GM12864 (cell line): ENCODE data around the gene CAAP1.

Source experiments
- DNase-seq: peaks from one replicate; pipeline ENCODE4 v3.0.0-alpha.2; 2011; ENCODE audit warnings: low read depth
- H3K4me3 ChIP-seq: 2 replicates; pipeline ENCODE4 v1.5.1; 2011; ENCODE audit warnings: mild to moderate bottlenecking, low read depth, low read length, control low read depth
- CTCF ChIP-seq: IDR thresholded peaks from 2 replicates; pipeline ENCODE4 v1.5.1; 2011; ENCODE audit warnings: low read depth, mild to moderate bottlenecking, moderate library complexity, low read length, control low read depth, inconsistent platforms; ENCODE audit errors: missing control alignments

The CAAP1 gene, protein sequence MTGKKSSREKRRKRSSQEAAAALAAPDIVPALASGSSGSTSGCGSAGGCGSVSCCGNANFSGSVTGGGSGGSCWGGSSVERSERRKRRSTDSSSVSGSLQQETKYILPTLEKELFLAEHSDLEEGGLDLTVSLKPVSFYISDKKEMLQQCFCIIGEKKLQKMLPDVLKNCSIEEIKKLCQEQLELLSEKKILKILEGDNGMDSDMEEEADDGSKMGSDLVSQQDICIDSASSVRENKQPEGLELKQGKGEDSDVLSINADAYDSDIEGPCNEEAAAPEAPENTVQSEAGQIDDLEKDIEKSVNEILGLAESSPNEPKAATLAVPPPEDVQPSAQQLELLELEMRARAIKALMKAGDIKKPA

DNA sequence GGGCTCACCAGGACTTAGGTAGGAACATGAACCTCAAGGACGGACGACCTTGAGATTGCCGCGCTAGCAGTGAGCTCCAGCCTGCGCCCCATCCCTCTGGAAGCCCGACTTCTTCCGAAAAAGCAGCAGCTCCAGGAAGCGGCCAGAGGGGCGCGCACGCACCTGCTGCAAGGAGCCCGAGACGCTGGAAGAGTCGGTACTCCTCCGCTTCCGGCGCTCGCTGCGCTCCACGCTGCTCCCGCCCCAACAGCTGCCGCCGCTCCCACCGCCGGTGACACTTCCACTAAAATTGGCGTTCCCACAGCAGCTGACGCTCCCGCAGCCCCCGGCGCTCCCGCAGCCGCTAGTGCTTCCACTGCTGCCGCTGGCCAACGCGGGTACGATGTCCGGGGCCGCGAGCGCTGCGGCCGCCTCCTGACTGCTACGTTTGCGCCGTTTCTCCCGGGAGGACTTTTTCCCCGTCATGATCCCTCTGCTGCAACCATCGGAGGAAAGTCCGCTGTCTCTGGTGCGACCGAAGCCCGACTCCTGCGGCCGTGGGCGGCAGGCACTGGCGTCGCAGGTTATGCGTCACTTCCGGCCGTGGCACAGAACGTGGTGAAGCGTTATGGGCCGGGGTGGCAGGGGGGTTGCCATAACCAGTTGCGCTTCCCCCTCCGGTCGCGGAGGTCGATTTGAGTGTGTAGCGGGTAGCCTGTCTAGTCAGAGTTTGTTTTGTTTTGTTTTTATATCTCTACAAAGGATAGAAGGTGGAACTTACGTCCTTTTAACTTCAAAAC, at the start of gene CAAP1:
CAAP1 (minus strand) TSS at position 552 of the 779 bp plus-strand sequence; CDS start at position 465, 87 bp downstream.
- TF ChIP-seq CTCF = peak; percentile 48
- H3K4me3 ChIP-seq = peak within 1 kb of the TSS; percentile 100
- peak; percentile 85 for DNase-seq

DNA sequence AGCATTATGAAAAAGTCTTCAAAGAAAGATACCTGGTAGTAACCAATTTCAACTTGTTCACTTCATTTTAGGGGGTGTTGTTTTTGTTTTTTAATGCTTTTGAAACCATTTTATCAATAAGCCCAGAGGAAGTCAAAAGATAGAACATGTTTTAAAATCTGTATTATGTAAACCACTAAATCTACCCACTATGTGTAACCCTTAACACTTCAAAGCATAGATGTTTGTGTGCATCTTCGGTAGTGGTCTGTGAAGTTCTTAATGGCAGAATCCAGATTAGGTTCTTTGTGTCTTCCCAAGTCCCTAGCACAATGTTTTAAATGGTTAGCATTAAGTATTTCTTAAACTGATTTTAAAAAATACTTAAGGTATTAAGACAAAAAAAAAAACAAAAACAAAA, 48.2 kb upstream of the CAAP1 start:
- no peak for TF ChIP-seq CTCF
- no peak for DNase-seq
- H3K4me3 ChIP-seq = no peak overlapping the region

GRCh38 chr9:26939955-26940711, 47.5 kb upstream of the CAAP1 start:
- no peak overlapping the region for H3K4me3 ChIP-seq
- no peak for TF ChIP-seq CTCF

DNA sequence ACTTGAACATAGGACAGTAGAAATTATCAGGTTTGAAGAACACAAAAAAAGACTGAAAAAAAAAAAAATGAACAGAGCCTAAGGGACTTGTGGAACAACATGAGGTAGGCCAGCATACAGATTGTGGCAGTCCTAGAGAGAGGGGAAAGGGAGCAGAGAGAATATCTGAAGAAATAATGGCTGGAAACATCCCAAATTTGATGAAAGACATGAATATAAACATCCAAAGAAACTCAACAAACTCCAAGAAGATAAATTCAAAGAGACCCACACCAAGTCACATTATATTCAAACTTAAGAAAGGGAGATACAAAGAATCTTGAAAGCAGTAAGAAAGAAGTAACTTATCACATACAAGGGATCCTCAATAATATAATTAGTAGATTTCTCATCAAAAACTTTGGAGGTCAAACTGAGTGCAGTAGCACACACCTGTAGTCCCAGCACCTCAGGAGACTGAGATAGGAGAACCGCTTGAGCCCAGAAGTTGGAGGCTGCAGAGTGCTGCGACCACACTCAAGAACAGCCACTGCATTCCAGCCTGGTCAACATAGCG, 45.3 kb upstream of the CAAP1 start:
- TF ChIP-seq CTCF = no peak
- no peak for DNase-seq
- no peak overlapping the region for H3K4me3 ChIP-seq

More at GRCh38 chr9:26939955-26940711, 47.5 kb upstream of the CAAP1 start:
- no peak for DNase-seq

GRCh38 chr9:26935847-26936246, 43.2 kb upstream of the CAAP1 start:
- TF ChIP-seq CTCF = no peak
- DNase-seq = no peak
- H3K4me3 ChIP-seq = no peak overlapping the region

DNA sequence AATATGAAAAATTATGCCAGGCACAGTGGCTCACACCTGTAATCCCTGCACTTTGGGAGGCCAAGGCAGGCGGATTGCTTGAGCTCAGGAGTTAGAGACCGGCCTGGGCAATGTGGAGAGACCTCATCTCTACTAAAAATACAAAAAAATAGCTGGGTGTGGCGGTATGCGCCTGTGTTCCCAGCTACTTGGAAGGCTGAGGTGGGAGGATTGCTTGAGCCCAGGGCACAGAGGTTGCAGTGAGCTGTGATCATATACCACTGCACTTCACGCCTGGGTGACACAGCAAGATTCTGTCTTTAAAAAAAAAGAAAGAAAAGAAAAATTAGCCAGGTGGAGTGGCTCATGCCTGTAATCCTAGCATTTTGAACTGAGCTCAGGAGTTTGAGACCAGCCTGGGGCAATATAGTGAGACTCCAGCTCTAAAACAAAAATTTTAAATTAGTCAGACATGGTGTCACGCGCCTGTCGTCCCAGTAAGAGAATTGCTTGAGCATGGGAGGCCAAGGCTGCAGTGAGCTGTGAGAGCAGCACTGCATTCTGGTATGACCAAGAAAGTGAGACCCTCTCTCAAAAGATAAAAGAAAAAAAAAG, 36.4 kb upstream of the CAAP1 start:
- DNase-seq = no peak
- H3K4me3 ChIP-seq = no peak overlapping the region
- TF ChIP-seq CTCF = no peak
